Panc1 (cell line): Measurements from ENCODE around the gene FXYD4.

Source experiments
- CTCF ChIP-seq: fragments of 450-650 bp; IDR thresholded peaks from 2 replicates; pipeline ENCODE4 v1.5.1; 2017; ENCODE audit warnings: mild to moderate bottlenecking
- POLR2AphosphoS5 ChIP-seq: IDR thresholded peaks from 2 replicates; pipeline ENCODE4 v1.6.1; 2012; ENCODE audit warnings: mild to moderate bottlenecking, low read depth, low read length, moderate library complexity
- REST ChIP-seq, 2 experiments: IDR thresholded peaks; 2 replicates each; pipeline ENCODE4 v1.6.1; 2011 to 2012; ENCODE audit warnings: low read depth in 2 of 2, control low read depth in 1 of 2, low read length in 1 of 2, mild to moderate bottlenecking in 1 of 2, moderate library complexity in 1 of 2; ENCODE audit not compliant: insufficient read depth in 1 of 2
- SIN3A ChIP-seq: IDR thresholded peaks from 2 replicates; pipeline ENCODE4 v1.6.1; 2012; ENCODE audit warnings: low read depth, mild to moderate bottlenecking, low read length, moderate library complexity, borderline replicate concordance; ENCODE audit not compliant: insufficient read depth
- TCF7L2 ChIP-seq: IDR thresholded peaks from 2 replicates; pipeline ENCODE4 v1.6.1; 2011; ENCODE audit warnings: mild to moderate bottlenecking, low read depth, low read length, inconsistent platforms

GRCh38 chr10:43336641-43337318 is 34.7 kb upstream of the FXYD4 start:
- TF ChIP-seq CTCF (no peak), SIN3A (no peak), REST (IDR thresholded peaks at IDR 0.05; ENCODE audit: insufficient read depth in 1 of 2, low read depth in 2 of 2, low read length in 1 of 2) (no peak), POLR2AphosphoS5 (no peak), TCF7L2 (no peak)
